Ishikawa (cell line): ENCODE measurements around the gene SAFB.

ENCODE experiments used
- CEBPB ChIP-seq: IDR thresholded peaks from 2 replicates; pipeline ENCODE4 v1.6.1; 2012
- CREB1 ChIP-seq: IDR thresholded peaks from 2 replicates; pipeline ENCODE4 v1.6.1; 2012; ENCODE audit warnings: low read depth
- EGR1 ChIP-seq: IDR thresholded peaks from 2 replicates; pipeline ENCODE4 v1.6.1; 2012
- EP300 ChIP-seq: IDR thresholded peaks from 2 replicates; pipeline ENCODE4 v1.6.1; 2012; ENCODE audit warnings: borderline replicate concordance
- FOXM1 ChIP-seq: IDR thresholded peaks from 2 replicates; pipeline ENCODE4 v1.6.1; 2012; ENCODE audit warnings: low read depth, borderline replicate concordance
- NFIC ChIP-seq: IDR thresholded peaks from 2 replicates; pipeline ENCODE4 v1.6.1; 2012
- RAD21 ChIP-seq: IDR thresholded peaks from 2 replicates; pipeline ENCODE4 v1.6.1; 2012; ENCODE audit warnings: low read depth
- TAF1 ChIP-seq: IDR thresholded peaks from 2 replicates; pipeline ENCODE4 v1.6.1; 2012; ENCODE audit warnings: low read depth, mild to moderate bottlenecking
- TCF12 ChIP-seq: IDR thresholded peaks from 2 replicates; pipeline ENCODE4 v1.6.1; 2012; ENCODE audit warnings: low read depth
- TEAD4 ChIP-seq: IDR thresholded peaks from 2 replicates; pipeline ENCODE4 v1.6.1; 2012
- YY1 ChIP-seq: IDR thresholded peaks from 2 replicates; pipeline ENCODE4 v1.6.1; 2012; ENCODE audit warnings: low read depth
- ZBTB7A ChIP-seq: IDR thresholded peaks from 2 replicates; pipeline ENCODE4 v1.6.1; 2012; ENCODE audit warnings: low read depth
- TF ChIP-seq, protein P1 (sequence below): IDR thresholded peaks from 2 replicates; pipeline ENCODE4 v1.6.1; 2012; ENCODE audit warnings: low read depth, mild to moderate bottlenecking
- TF ChIP-seq, protein P2 (sequence below): IDR thresholded peaks from 2 replicates; pipeline ENCODE4 v1.6.1; 2012
- TF ChIP-seq, protein P3 (sequence below): IDR thresholded peaks from 2 replicates; pipeline ENCODE4 v1.6.1; 2012

Gene SAFB

DNA sequence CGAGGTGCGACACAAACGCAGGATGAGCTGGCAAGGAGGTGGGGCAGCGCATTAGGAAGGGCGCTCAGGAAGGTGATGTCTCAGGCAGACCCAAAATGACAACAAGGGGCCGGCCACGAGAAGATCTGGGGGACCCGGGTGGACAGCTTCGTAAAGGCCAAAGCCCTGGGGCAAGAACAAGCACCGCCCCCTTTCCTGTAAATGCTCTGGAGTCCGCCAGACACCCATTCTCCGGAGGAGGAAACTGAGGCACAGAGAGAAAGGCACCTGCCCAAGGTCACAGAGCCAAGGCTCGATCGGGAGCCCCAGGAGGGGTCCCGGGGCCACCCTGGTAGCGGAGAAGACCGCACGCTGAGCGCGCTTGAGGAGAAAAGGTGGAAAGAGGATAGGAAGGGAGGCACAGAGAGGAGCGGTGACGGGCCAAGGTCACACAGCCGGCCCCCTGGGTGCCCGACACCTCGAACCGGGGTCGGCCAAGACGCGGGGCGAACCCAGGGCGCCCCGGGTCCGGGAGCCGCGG is 878 bp upstream of the SAFB start:
- TF ChIP-seq NFIC: no peak
- TF ChIP-seq CREB1: no peak
- no peak for TF ChIP-seq CEBPB
- TF ChIP-seq, protein P1, sequence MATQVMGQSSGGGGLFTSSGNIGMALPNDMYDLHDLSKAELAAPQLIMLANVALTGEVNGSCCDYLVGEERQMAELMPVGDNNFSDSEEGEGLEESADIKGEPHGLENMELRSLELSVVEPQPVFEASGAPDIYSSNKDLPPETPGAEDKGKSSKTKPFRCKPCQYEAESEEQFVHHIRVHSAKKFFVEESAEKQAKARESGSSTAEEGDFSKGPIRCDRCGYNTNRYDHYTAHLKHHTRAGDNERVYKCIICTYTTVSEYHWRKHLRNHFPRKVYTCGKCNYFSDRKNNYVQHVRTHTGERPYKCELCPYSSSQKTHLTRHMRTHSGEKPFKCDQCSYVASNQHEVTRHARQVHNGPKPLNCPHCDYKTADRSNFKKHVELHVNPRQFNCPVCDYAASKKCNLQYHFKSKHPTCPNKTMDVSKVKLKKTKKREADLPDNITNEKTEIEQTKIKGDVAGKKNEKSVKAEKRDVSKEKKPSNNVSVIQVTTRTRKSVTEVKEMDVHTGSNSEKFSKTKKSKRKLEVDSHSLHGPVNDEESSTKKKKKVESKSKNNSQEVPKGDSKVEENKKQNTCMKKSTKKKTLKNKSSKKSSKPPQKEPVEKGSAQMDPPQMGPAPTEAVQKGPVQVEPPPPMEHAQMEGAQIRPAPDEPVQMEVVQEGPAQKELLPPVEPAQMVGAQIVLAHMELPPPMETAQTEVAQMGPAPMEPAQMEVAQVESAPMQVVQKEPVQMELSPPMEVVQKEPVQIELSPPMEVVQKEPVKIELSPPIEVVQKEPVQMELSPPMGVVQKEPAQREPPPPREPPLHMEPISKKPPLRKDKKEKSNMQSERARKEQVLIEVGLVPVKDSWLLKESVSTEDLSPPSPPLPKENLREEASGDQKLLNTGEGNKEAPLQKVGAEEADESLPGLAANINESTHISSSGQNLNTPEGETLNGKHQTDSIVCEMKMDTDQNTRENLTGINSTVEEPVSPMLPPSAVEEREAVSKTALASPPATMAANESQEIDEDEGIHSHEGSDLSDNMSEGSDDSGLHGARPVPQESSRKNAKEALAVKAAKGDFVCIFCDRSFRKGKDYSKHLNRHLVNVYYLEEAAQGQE: no peak
- no peak for TF ChIP-seq ZBTB7A
- no peak for TF ChIP-seq FOXM1
- TF ChIP-seq EP300: no peak
- TF ChIP-seq YY1: no peak
- TF ChIP-seq RAD21: no peak

DNA sequence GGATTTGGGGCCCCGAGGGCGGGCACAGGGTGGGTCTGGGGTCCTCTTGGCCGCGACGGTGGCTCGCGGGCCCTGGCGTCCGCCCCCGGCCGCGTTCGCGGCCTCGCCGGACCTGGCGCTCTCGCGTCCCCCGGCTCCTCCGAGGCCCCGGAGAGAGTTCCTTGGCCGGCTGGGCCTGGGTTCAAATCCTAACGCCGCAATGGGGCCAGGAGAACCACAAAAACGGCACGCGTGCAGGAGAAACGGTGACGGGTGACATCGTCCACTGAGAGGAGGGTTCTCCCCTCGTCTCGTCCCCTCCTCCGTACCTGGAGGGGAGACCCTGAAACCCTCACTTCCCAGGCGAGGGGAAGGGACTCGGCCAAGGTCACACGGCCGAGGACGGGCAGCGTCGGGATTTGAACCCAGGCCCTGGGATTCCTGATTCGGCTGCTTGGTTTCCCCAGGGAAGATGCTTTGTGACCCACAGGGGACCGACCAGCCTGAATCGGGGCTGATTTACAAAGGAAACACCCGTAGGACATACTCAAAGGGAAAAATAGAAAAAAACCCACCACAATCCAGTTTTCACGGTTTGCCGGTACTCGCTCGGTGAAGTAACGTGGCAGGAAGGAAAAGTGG is 624 bp downstream of the SAFB start:
- no peak for TF ChIP-seq FOXM1
- TF ChIP-seq EGR1: no peak

DNA sequence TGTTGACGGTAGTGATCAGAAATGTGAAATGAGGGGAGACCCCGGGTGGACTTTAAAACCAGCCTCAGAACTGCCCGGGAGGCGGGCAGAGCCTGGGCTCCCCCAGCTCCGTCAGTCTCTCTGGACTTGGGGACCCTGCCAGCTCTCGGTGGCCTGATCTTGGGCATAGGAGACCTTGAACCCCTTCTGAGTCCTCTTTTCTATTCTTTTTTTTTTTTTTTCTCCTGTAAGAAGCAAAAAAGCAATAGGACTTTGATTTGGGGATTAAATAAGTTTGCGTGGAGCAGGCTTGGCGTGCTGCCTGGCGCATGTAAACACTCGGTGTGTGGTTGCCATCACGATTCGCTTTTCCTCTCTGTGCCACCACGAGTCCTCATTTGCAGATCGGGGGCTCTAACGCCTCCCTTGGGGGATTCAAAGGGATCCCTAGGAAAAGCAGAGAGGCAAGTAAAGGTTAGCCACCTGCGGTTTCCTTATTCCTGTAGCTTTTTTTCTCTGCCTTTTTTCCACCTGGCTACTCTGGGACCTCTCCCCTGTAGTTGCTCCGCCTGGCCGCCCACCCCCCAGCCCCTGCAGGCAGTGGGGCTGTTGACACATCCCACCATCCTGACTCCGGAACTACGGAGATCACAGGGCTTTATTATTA is 1.3 kb downstream of the SAFB start:
- TF ChIP-seq TAF1 (no peak), EGR1 (no peak), YY1 (no peak)

DNA sequence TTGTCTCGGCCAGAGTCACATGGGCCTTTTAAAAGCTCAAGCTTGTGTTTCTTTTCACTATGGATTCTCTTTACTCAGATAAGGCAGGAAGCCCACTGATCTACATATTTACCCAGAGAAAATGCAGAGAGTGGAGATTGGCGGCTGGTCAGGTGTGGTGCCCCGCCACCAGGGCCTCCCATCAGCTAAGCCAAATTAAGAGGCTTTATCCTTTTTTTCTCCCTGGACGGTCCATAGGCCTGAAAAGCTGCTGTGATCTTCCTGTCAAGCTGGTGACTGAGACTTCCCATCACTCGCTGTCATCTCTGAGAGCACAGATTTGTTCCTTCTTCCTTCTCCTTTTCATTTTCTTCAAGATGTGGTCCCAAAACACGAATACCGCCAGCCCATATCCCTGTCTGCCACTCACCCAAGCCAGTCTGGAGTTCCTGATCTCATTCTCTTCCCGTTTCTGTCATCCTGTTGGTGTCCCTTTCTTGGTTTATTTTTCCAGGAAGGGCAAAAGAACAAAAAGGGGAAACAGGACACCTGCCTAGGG is 1.9 kb downstream of the SAFB start:
- no peak for TF ChIP-seq CREB1
- TF ChIP-seq, protein P1: no peak
- TF ChIP-seq TAF1: no peak
- no peak for TF ChIP-seq EP300
- TF ChIP-seq EGR1: no peak
- TF ChIP-seq TCF12: no peak
- no peak for TF ChIP-seq ZBTB7A
- TF ChIP-seq RAD21: no peak
- TF ChIP-seq CEBPB: no peak
- no peak for TF ChIP-seq FOXM1
- no peak for TF ChIP-seq TEAD4
- TF ChIP-seq YY1: no peak
- TF ChIP-seq NFIC: no peak
- TF ChIP-seq, protein P2, sequence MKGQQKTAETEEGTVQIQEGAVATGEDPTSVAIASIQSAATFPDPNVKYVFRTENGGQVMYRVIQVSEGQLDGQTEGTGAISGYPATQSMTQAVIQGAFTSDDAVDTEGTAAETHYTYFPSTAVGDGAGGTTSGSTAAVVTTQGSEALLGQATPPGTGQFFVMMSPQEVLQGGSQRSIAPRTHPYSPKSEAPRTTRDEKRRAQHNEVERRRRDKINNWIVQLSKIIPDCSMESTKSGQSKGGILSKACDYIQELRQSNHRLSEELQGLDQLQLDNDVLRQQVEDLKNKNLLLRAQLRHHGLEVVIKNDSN: no peak
- TF ChIP-seq, protein P3, sequence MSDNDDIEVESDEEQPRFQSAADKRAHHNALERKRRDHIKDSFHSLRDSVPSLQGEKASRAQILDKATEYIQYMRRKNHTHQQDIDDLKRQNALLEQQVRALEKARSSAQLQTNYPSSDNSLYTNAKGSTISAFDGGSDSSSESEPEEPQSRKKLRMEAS: no peak

DNA sequence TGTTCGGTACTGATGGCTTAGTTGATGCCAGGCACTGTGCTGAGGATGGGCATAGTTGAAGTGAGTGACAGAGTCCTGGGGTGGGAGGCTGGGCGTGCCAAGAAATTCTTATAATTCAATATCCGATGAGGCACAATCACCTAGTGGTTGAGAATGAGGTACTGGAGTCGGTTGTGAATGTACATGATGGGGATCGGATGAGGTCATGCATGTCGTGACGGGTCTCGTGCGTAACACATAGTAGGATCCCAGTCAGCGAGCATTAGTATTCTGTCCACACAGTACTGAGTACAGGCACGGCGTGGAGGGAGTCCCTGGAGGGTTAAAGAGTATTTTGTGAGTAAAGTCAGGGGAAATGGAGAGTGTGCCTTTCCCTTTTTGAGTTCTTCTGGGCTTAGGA is 2.8 kb downstream of the SAFB start:
- TF ChIP-seq, protein P1: no peak
- no peak for TF ChIP-seq EGR1
- TF ChIP-seq ZBTB7A: no peak
- TF ChIP-seq, protein P2: no peak
- TF ChIP-seq RAD21: no peak
- TF ChIP-seq, protein P3: no peak
- TF ChIP-seq FOXM1: no peak
- no peak for TF ChIP-seq NFIC
- no peak for TF ChIP-seq CEBPB
- TF ChIP-seq YY1: no peak
- TF ChIP-seq TEAD4: no peak
- no peak for TF ChIP-seq CREB1
